ENCODE data around the gene RFX3.

Gene RFX3

GRCh38 chr9:3181049-3181953, 344.5 kb downstream of the RFX3 start:
- 0 out of 2 replicates have a peak overlapping the region, but pooled peaks have one; percentile 26 for H2AFZ ChIP-seq (ENCODE audit: low read depth)
- no peaks in the 10 kb centered on the region for H3K79me2 ChIP-seq (ENCODE audit: insufficient read depth, low read depth)
- H3K4me2 ChIP-seq: no peak overlapping the region
- no peak for TF ChIP-seq CTCF (conservative IDR thresholded peaks at IDR 0.05; ENCODE audit: low read depth, low read length)
- H3K27ac ChIP-seq: no peak overlapping the region
- H3K36me3 ChIP-seq (ENCODE audit: insufficient read depth): no peaks in the 10 kb centered on the region
- H3K4me1 ChIP-seq (ENCODE audit: low read depth, poor library complexity, severe bottlenecking): no peaks in the 10 kb centered on the region
- no peak overlapping the region for H3K4me3 ChIP-seq (IDR thresholded peaks at IDR 0.05; ENCODE audit: insufficient read depth, low read depth, low read length)
- no peaks in the 10 kb centered on the region for H3K27me3 ChIP-seq (ENCODE audit: insufficient read depth, low read depth)
- H4K20me1 ChIP-seq (ENCODE audit: insufficient read depth): no peaks in the 10 kb centered on the region
- no peak overlapping the region for H3K9ac ChIP-seq

GRCh38 chr9:3180696-3181048, 345.1 kb downstream of the RFX3 start:
- no peaks in the 10 kb centered on the region for H3K36me3 ChIP-seq (ENCODE audit: insufficient read depth)
- no peaks in the 10 kb centered on the region for H3K4me1 ChIP-seq (ENCODE audit: low read depth, poor library complexity, severe bottlenecking)
- H2AFZ ChIP-seq (ENCODE audit: low read depth): no peak overlapping the region
- H3K4me2 ChIP-seq: no peak overlapping the region
- H3K79me2 ChIP-seq (ENCODE audit: insufficient read depth, low read depth): no peaks in the 10 kb centered on the region
- H3K9ac ChIP-seq: no peak overlapping the region
- H3K27ac ChIP-seq: no peak overlapping the region
- no peaks in the 10 kb centered on the region for H3K27me3 ChIP-seq (ENCODE audit: insufficient read depth, low read depth)
- no peak overlapping the region for H3K4me3 ChIP-seq (IDR thresholded peaks at IDR 0.05; ENCODE audit: insufficient read depth, low read depth, low read length)
- TF ChIP-seq CTCF (conservative IDR thresholded peaks at IDR 0.05; ENCODE audit: low read depth, low read length): no peak
- H4K20me1 ChIP-seq (ENCODE audit: insufficient read depth): no peaks in the 10 kb centered on the region

GRCh38 chr9:3179711-3180110, 346.1 kb downstream of the RFX3 start:
- Histone ChIP-seq H2AFZ (ENCODE audit: low read depth) (no peak overlapping the region), H3K9ac (no peak overlapping the region), H3K36me3 (ENCODE audit: insufficient read depth) (no peaks in the 10 kb centered on the region), H3K4me3 (IDR thresholded peaks at IDR 0.05; ENCODE audit: insufficient read depth, low read depth, low read length) (no peak overlapping the region), H3K4me1 (ENCODE audit: low read depth, poor library complexity, severe bottlenecking) (no peaks in the 10 kb centered on the region), H3K4me2 (no peak overlapping the region), H3K27ac (no peak overlapping the region), H3K27me3 (ENCODE audit: insufficient read depth, low read depth) (no peaks in the 10 kb centered on the region), H4K20me1 (ENCODE audit: insufficient read depth) (no peaks in the 10 kb centered on the region), H3K79me2 (ENCODE audit: insufficient read depth, low read depth) (no peaks in the 10 kb centered on the region)
- no peak for TF ChIP-seq CTCF (conservative IDR thresholded peaks at IDR 0.05; ENCODE audit: low read depth, low read length)

GRCh38 chr9:3177936-3178335, 347.9 kb downstream of the RFX3 start:
- Histone ChIP-seq H3K36me3 (ENCODE audit: insufficient read depth) (no peaks in the 10 kb centered on the region), H4K20me1 (ENCODE audit: insufficient read depth) (no peaks in the 10 kb centered on the region), H3K4me1 (ENCODE audit: low read depth, poor library complexity, severe bottlenecking) (no peaks in the 10 kb centered on the region), H3K79me2 (ENCODE audit: insufficient read depth, low read depth) (no peaks in the 10 kb centered on the region), H3K4me2 (no peak overlapping the region), H2AFZ (ENCODE audit: low read depth) (no peak overlapping the region), H3K27me3 (ENCODE audit: insufficient read depth, low read depth) (no peaks in the 10 kb centered on the region), H3K9ac (no peak overlapping the region), H3K4me3 (IDR thresholded peaks at IDR 0.05; ENCODE audit: insufficient read depth, low read depth, low read length) (no peak overlapping the region), H3K27ac (no peak overlapping the region)
- TF ChIP-seq CTCF (conservative IDR thresholded peaks at IDR 0.05; ENCODE audit: low read depth, low read length): no peak

Data from KMS-11 (cell line).